Measurements from ENCODE around the gene SOS2. TPM values are rescaled to one million over a fixed set of nuclear protein-coding genes. Genes with fewer than 3 reads are reported as not detected.

The SOS2 gene
- total RNA-seq, 1 experiment from 2014 or later = 9.4 TPM

GRCh38 chr14:50109342-50109741, 122.0 kb downstream of the SOS2 start:
- H3K4me1 ChIP-seq (ENCODE audit: insufficient read depth, low read length) = no peaks in the 10 kb centered on the region; the same call in 1 of the 2 replicates
- Mint-ChIP-seq H3K27ac (no peak overlapping the region; a peak in 1 of 7 replicates), H3K4me1 (peaks cover 4 to 16% of the 10 kb centered on the region in 2 experiments; a peak in 2 of 4 replicates), H3K27me3 (ENCODE audit: low read depth) (no peaks in the 10 kb centered on the region; the same call in 1 of the 2 replicates), H3K36me3 (ENCODE audit: insufficient read depth in 1 of 3, low read depth in 3 of 3) (peaks cover 29 to 62% (median 50%) of the 10 kb centered on the region in 3 experiments), H3K9me3 (no peaks in the 10 kb centered on the region), H3K4me3 (no peak overlapping the region)
- H3K14ac ChIP-seq (ENCODE audit: insufficient read depth, low read length) = no peak overlapping the region
- no peak overlapping the region for H2BK5ac ChIP-seq (ENCODE audit: insufficient read length, low read length)
- no peaks in the 10 kb centered on the region for H4K20me1 ChIP-seq (ENCODE audit: control insufficient read depth, insufficient read depth, insufficient read length)
- H3K4me2 ChIP-seq (ENCODE audit: insufficient read depth, insufficient read length, low read length) = no peak overlapping the region
- H3K9me3 ChIP-seq (ENCODE audit: control insufficient read depth, low read depth, low read length) = no peaks in the 10 kb centered on the region
- DNase-seq = no peak
- no peak overlapping the region for H2AK5ac ChIP-seq (ENCODE audit: insufficient read length, low read length)
- H3K27me3 ChIP-seq (ENCODE audit: insufficient read depth, low read length) = no peaks in the 10 kb centered on the region
- H2BK15ac ChIP-seq (ENCODE audit: low read depth, low read length) = no peak overlapping the region
- no peak overlapping the region for H3K27ac ChIP-seq (ENCODE audit: insufficient read length, low read depth, low read length)
- no peak overlapping the region for H3K18ac ChIP-seq (ENCODE audit: insufficient read length, low read depth, low read length)
- H2AFZ ChIP-seq (ENCODE audit: low read length) = no peak overlapping the region
- no CpG with 5 or more reads among the region's 6 CpGs for WGBS (ENCODE audit: extremely low coverage, insufficient read length, low lambda C conversion rate)
- no peak overlapping the region for H4K8ac ChIP-seq (replicated peaks; ENCODE audit: insufficient read length, low read depth, low read length)
- TF ChIP-seq CTCF (conservative IDR thresholded peaks at IDR 0.05) = peak; percentile 51
- no peak overlapping the region for H4K5ac ChIP-seq (ENCODE audit: insufficient read length, low read depth, low read length)
- no peak overlapping the region for H3T11ph ChIP-seq (ENCODE audit: low read length)
- H3K79me2 ChIP-seq (ENCODE audit: insufficient read depth, low read length) = no peaks in the 10 kb centered on the region
- H3K23ac ChIP-seq (ENCODE audit: insufficient read length, low read depth, low read length) = no peak overlapping the region
- H3K9ac ChIP-seq (ENCODE audit: extremely low read depth, insufficient read length, low read length) = no peak overlapping the region
- H2BK12ac ChIP-seq (ENCODE audit: insufficient read length, low read depth, low read length) = no peak overlapping the region
- H3K23me2 ChIP-seq (ENCODE audit: insufficient read length, low read depth, low read length, poor library complexity, severe bottlenecking) = no peaks in the 10 kb centered on the region
- no peak overlapping the region for H2BK20ac ChIP-seq (ENCODE audit: low read depth, low read length, poor library complexity, severe bottlenecking)
- no peaks in the 10 kb centered on the region for H3K79me1 ChIP-seq (ENCODE audit: insufficient read depth, low read depth, low read length, poor library complexity, severe bottlenecking)
- H4K91ac ChIP-seq (ENCODE audit: insufficient read length, low read depth, low read length) = no peak overlapping the region
- H3K56ac ChIP-seq (ENCODE audit: insufficient read length, low read depth, low read length) = no peak overlapping the region
- no peak overlapping the region for H2BK120ac ChIP-seq (ENCODE audit: low read depth, low read length, poor library complexity, severe bottlenecking)
- no peak overlapping the region for H3K4ac ChIP-seq (ENCODE audit: low read depth, low read length)

All from H9 (cell line).